ENCODE measurements around the gene RDH12.

GRCh38 chr14:67704484-67705089 lies 2.9 kb downstream of the RDH12 start:
- TF ChIP-seq, protein P1, sequence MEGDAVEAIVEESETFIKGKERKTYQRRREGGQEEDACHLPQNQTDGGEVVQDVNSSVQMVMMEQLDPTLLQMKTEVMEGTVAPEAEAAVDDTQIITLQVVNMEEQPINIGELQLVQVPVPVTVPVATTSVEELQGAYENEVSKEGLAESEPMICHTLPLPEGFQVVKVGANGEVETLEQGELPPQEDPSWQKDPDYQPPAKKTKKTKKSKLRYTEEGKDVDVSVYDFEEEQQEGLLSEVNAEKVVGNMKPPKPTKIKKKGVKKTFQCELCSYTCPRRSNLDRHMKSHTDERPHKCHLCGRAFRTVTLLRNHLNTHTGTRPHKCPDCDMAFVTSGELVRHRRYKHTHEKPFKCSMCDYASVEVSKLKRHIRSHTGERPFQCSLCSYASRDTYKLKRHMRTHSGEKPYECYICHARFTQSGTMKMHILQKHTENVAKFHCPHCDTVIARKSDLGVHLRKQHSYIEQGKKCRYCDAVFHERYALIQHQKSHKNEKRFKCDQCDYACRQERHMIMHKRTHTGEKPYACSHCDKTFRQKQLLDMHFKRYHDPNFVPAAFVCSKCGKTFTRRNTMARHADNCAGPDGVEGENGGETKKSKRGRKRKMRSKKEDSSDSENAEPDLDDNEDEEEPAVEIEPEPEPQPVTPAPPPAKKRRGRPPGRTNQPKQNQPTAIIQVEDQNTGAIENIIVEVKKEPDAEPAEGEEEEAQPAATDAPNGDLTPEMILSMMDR (IDR thresholded peaks at IDR 0.05): peak; percentile 76
- TF ChIP-seq EZH2phosphoT487 (IDR thresholded peaks at IDR 0.05) (no peak), EZH2 (IDR thresholded peaks at IDR 0.05) (no peak)

All from neural progenitor cell (in vitro differentiated cells).